HG03095 (cell line): Measurements from ENCODE around the gene PRKG2.
"Not testable (repeated sequence)": the region's sequence is repeated elsewhere in the genome, so short reads cannot be mapped to it uniquely, and the experiment has no call there.

Source experiments
- ATAC-seq: cut with Tn5 transposase; IDR thresholded peaks from one replicate; pipeline ENCODE4 v1.9.1; 2021; ENCODE audit warnings: moderate library complexity; ENCODE audit not compliant: unreplicated experiment

Gene PRKG2

DNA sequence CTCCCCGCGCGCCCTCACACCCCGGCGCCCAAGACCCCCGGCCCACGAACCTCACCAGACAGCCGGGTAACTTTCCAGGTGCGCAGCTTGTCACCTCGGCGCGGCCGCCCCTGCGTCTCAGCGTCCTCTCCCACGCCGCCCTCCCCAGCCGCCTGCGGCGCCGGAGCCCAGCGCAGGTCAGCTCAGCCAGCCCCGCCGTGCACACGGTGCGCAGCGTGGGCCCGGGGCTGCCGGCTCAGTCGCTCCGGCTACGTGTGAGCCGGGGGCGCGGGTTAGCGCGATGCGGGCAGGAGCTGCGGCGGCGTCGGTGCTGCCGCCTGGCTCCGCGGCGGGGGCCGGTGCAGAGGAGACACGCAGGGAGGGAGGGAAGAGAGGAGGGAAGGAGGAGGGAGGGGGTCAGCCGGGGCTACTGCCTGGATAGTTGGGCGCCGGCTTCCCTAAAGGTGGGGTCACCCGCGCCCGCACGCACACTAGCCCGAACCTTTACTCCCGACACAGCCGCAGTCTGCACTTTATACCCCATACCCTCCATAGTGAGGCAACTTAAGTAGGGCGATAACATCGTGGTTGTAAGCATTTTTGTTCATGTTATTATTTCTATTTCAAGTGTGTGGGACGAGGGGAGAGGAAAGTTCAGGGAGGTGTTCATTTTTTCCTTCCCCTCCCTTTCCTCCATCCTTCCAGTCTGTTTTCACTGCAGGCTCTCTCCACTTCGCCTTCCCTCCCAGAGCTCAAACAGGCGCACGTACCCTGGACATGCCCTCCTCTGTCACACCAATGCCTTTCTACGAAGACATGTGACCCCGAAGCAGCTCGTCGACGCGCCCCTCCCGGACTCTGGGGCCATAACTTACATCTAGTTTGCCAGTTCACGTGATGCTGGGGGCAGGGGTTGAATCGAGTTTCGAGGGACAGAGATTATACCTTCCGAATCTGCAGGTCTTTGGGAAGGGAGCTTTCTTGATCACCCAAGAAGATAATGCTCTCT, at the start of gene PRKG2:
Gene PRKG2, minus strand, starts transcription at position 342 of the 988 bp plus-strand sequence. CDS start 10,175 bp downstream, outside the sequence.
- ATAC-seq = no peak

DNA sequence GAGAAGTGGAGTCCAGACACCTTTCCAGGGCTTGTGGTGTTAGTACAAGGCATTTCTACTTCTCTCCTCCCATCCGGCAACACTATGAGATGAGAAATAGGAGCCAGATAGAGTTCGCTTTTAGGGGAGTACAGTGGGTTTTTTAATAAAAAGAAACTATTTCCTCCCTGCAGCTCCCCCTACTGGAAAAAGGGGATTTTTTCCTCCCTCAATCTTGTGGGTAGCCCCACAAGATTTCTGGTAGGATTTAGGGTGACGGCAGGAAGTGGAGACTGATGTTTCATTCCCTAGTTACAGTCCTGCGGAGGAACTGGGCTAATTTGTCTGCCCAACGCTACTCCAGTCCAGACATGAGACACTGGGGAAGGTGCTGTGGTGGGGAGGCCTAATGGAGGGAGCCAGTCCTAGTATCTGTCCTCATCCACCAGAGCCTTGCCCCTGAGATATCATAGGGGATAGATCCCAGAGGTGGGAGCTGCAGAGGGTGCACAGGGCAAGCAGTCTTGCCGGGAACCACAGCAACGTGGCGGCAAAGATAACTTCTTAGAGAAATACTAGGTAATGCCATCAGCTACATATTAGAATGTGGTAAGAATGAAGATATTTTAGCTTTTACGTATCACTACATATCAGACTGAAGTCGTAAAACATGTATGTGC, 45.5 kb upstream of the PRKG2 start:
- no peak for ATAC-seq

DNA sequence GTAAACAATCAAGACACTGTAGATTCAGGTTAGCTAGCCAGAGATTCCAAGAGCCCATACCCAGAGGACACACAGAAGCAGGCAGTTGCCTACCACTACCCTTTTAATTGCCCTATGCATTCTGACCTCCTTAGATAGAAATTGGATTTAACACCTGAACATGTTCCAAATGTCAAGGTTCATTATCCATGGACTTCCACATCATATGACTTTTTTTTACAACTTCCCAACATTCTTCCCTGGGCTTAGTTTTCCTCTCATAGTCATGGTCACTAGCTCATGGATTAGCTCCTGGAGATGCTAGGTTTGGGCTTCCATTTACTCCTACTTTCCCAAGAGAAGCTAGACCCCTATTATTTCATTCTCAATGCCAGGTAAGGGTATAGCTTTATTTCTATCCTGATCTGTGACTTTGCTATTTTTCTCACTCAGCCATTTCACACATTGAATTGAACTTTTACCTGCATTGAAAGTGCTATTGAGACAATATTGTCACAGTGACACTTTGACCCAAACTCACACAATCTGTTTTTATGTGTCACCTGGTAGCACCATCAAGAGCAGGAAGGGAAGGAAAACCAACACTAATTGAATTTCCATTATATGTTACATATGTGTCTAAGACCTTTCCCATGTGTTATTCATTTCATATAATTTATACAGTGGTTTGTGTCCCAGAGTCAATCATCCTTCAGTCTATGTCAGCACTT, 44.0 kb upstream of the PRKG2 start:
- no peak for ATAC-seq

DNA sequence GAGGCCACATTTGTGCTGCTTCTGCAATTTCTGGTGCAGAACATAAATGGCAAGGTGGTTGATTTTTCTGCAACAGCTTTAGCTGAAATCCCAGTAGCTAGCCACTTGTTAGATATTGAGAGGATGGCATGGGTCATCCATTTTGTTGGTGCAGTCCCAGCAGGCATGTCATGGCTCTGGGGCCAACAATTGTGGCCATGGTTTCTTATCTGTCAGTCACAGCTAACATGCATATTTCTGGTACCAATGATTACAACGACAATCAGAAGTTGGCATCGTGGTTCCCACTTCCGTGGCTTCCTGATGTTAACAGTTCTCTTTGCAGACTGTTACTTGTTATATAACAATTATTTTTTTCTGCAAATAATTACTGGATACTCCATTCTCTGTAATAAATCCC, 42.8 kb upstream of the PRKG2 start:
- no peak for ATAC-seq

- no peak for ATAC-seq
These were observed 42.0 kb upstream of the PRKG2 start for GRCh38 chr4:81257021-81257420.

GRCh38 chr4:81256059-81256970, 41.3 kb upstream of the PRKG2 start:
- no peak for ATAC-seq

DNA sequence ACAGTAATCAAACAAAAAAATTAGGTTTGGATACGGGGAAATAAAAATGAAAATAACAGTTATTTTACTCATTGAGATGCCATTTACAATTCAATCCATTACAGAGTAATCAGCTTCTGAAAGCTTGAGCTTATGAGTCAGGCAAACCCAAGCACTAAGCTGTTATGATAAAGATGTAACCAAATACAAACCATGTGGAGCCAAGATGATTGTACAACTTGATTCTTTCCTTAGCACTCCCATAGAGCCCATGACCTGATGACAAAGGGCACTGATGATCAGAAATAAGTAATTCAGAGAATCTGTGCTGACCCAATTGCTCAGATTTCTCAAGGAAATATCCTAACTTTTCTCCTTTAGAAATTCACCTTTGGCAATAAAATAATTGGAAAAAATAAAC, 40.5 kb upstream of the PRKG2 start:
- no peak for ATAC-seq

GRCh38 chr4:81250430-81250829, 35.4 kb upstream of the PRKG2 start:
- no peak for ATAC-seq

DNA sequence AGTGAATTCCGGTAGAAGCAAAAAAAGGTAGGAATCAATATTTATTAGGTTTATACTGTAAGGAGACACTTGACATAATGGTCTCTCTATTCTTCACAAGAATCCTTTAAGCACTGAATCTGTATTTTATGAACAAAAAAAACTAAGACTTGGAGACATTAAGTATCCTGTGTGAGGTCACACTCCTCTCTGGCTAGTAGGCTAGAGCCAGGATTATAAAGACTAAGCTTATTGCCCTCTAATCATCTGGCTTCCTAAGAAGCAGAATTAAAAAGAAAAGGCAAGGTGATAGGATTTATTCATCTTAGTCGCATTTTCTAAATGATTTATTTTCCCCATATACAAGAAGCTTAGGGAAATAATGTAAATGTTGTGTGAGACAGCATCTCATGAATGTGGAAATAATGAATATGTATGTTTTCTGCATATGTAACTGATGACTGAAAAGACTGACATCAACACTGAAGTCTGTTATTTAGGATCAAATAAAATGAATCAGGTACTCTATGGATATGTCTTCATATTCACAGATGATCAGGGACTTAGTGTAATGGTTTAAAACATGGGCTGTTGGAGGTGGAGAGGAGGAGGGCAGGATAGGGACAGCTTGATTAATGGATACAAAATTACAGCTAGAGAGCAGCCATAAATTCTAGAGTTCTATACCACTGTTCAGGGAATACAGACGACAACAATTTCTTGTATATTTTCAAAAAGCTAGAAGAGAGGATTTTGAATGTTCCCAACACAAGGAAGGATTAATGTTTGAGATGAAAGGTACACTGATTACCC, 30.4 kb upstream of the PRKG2 start:
- ATAC-seq = no peak

GRCh38 chr4:81237791-81238190, 22.8 kb upstream of the PRKG2 start:
- ATAC-seq = no peak

DNA sequence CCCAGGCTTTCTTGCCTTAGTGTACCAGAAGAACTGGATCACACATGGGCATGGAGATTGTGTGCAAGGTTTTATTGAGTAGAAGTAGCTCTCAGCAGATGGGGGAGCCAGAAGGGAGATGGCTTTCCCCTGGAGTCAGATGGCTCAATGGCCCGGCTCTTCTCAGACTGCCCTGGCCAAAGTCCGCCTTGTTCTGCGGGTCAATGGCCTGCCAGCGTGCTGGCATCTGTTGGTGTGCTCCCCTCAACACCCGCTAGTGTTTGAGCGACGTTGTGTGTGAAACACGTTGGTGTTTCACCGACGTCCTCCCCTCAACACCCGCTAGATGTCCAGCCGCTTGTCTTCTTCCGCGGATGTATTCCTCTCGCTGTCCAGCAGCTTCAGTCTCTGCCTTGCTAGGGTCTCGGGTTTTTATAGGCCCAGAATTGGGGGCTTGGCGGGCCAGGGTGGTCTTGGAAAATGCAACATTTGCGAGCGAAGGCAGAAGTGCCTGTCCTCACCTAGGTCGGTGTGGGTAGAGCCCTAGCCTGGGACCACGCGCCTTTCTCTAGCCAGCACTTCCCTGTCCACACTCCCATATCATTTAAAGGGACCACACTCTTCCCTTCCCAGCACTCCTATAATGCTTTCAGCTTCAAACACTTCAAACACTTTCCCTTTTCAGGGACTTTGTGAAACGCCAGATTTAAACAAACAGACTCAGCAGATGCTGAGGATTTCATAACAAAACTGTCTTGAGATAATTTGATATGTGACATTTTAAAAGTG, 21.1 kb upstream of the PRKG2 start:
- ATAC-seq = no peak

GRCh38 chr4:81227968-81228367, 12.9 kb upstream of the PRKG2 start:
- ATAC-seq = no peak

- ATAC-seq = no peak
These were observed 12.1 kb upstream of the PRKG2 start for GRCh38 chr4:81227138-81227537.

GRCh38 chr4:81225252-81225651, 10.2 kb upstream of the PRKG2 start:
- ATAC-seq = no peak

- not testable (repeated sequence) for ATAC-seq
These were observed 7.1 kb upstream of the PRKG2 start for GRCh38 chr4:81222082-81222472.

DNA sequence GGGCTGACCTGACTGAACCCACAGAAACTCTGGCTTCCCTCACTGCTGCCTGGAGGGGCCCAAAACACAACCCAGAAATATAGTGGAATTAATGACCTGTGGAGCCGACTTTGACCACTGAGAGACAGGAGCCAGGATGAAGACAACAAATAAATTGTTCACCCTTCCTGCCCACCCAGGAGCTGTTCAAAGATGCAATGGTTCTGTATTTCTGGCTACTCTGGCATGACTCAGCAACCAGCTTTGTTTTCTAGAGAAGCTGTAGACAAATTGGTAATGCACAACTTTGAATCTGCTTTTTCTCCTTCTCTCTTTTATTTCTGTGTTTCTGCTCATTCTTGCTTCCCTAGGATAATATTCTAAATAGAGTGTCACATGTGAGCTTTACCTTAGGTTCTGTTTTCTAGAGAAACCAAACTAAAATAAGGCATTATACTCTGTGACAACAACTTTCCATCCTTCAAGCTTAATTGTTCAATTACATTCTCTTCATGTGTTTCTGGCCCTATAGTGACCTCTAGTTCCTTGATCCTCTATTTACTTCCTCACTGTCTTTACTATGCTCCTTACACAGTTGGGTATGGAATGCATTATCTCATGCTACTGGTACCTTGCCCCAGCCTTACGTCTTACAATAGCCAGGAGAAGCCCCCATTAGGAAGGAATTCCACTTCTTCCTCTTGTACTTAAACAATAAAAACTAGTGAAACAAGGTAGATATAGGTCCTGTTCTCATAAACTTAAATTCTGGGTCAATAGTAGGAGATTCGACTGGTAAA, 6.5 kb upstream of the PRKG2 start:
- ATAC-seq = no peak

GRCh38 chr4:81220271-81220670, 5.2 kb upstream of the PRKG2 start:
- no peak for ATAC-seq

DNA sequence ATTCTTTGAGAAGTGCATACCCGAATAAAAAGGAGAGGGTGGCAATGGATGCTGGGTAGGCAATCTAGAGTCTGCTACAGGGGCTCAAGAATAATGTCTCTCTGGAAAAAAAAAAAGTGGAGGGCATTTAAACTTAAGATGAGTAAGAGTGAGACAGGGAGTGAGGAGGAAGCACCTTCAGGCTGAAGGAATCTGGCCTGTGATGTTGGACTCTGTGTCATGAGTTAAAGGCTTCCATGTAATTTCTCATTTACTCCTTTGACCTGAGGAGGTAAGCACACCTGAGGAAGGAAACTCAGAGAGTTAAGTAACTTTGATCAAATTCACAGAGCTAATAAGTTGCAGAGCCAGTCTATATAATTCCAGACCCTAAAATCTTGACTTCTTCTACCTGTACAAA, 3.2 kb upstream of the PRKG2 start:
- no peak for ATAC-seq
